Measurements from ENCODE around the gene SPRY1. TPM values are rescaled to one million over a fixed set of nuclear protein-coding genes. Genes with fewer than 3 reads are reported as not detected.

Gene SPRY1
- total RNA-seq, 4 donors from 2014 or later: 32.8 to 72.2 (median 50.9) TPM

- ATAC-seq: no peak
- Histone ChIP-seq H3K27me3 (no peaks in the 10 kb centered on the region), H3K4me1 (peaks cover 21 to 25% of the 10 kb centered on the region in 2 donors), H3K27ac (peak overlapping the region in 3 of 4 donors; percentile 33 to 64 (median 47)), H3K36me3 (no peaks in the 10 kb centered on the region), H3K9me3 (no peaks in the 10 kb centered on the region), H3K4me3 (no peak overlapping the region)
- no peak for DNase-seq
- intact Hi-C loops (cut with DNase I; ENCODE audit: low total_unique reads): no loop called here
- in situ Hi-C loops (cut with MboI; ENCODE audit: low sequenced_read_pairs in 4 of 4): no loop called here
- TF ChIP-seq CTCF (IDR thresholded peaks at IDR 0.05 in 4 of 5, conservative IDR thresholded peaks at IDR 0.05 in 1 of 5) (no peak), POLR2A (IDR thresholded peaks at IDR 0.05) (no peak)
Measured at GRCh38 chr4:123364906-123365305, 31.7 kb upstream of the SPRY1 start.

- TF ChIP-seq CTCF (IDR thresholded peaks at IDR 0.05 in 4 of 5, conservative IDR thresholded peaks at IDR 0.05 in 1 of 5) (no peak), POLR2A (IDR thresholded peaks at IDR 0.05) (no peak)
- Histone ChIP-seq H3K4me3 (no peak overlapping the region), H3K9me3 (no peaks in the 10 kb centered on the region), H3K36me3 (no peaks in the 10 kb centered on the region), H3K27ac (peak overlapping the region in 3 of 4 donors; percentile 33 to 64 (median 47)), H3K27me3 (no peaks in the 10 kb centered on the region), H3K4me1 (peaks cover 21 to 25% of the 10 kb centered on the region in 2 donors)
- in situ Hi-C loops (cut with MboI; ENCODE audit: low sequenced_read_pairs in 4 of 4) (no loop called here), intact Hi-C loops (cut with DNase I; ENCODE audit: low total_unique reads) (no loop called here)
- DNase-seq (no peak), ATAC-seq (peak; percentile 76 to 85)
Measured at GRCh38 chr4:123365412-123365811, 31.2 kb upstream of the SPRY1 start.

- no peak for DNase-seq
- no peak for ATAC-seq
- peak overlapping the region in 2 of 4 donors; percentile 47 to 64 for H3K27ac ChIP-seq
- no peak overlapping the region for H3K4me3 ChIP-seq
- no peaks in the 10 kb centered on the region for H3K36me3 ChIP-seq
- in situ Hi-C loops (cut with MboI; ENCODE audit: low sequenced_read_pairs in 4 of 4): no loop called here
- H3K4me1 ChIP-seq: peaks cover 14 to 21% of the 10 kb centered on the region in 2 donors
- H3K9me3 ChIP-seq: no peaks in the 10 kb centered on the region
- TF ChIP-seq CTCF (IDR thresholded peaks at IDR 0.05 in 4 of 5, conservative IDR thresholded peaks at IDR 0.05 in 1 of 5): no peak
- no peak for TF ChIP-seq POLR2A (IDR thresholded peaks at IDR 0.05)
- intact Hi-C loops (cut with DNase I; ENCODE audit: low total_unique reads): no loop called here
- no peaks in the 10 kb centered on the region for H3K27me3 ChIP-seq
Measured at GRCh38 chr4:123366144-123366748, 30.3 kb upstream of the SPRY1 start.

- TF ChIP-seq POLR2A (IDR thresholded peaks at IDR 0.05) (no peak), CTCF (IDR thresholded peaks at IDR 0.05 in 4 of 5, conservative IDR thresholded peaks at IDR 0.05 in 1 of 5) (no peak)
- Histone ChIP-seq H3K9me3 (no peaks in the 10 kb centered on the region), H3K4me3 (no peak overlapping the region), H3K27me3 (no peaks in the 10 kb centered on the region), H3K36me3 (no peaks in the 10 kb centered on the region), H3K27ac (no peak overlapping the region), H3K4me1 (no peaks in the 10 kb centered on the region)
- DNase-seq (no peak), ATAC-seq (no peak)
- in situ Hi-C loops (cut with MboI; ENCODE audit: low sequenced_read_pairs in 4 of 4): loop anchor here in 3 of 4 donors (25.0 kb wide), 2 partner anchors 734 to 884 kb away; no protein-coding TSS in a partner anchor
- intact Hi-C loops (cut with DNase I; ENCODE audit: low total_unique reads): no loop called here
Measured at GRCh38 chr4:123378794-123379193, 17.8 kb upstream of the SPRY1 start.
